Upper lobe of left lung (tissue), 4 donors: ENCODE measurements around the gene PIGQ.

Experiments
- CTCF ChIP-seq, 6 experiments: fragments of 450-650 bp in 4 of 6; fragments of 200-600 bp in 2 of 6; sonication (generic) in 2 of 6; IDR thresholded peaks; one replicate each; pipeline ENCODE4 v1.5.1; 2016 to 2019; ENCODE audit warnings: antibody characterized with exemption in 6 of 6
- EP300 ChIP-seq, 4 donors: sonication (generic); formaldehyde crosslinking; IDR thresholded peaks; one replicate each; pipeline ENCODE4 v1.5.1; 2017; ENCODE audit warnings: antibody characterized with exemption in 4 of 4, control low read depth in 2 of 4
- POLR2A ChIP-seq, 4 donors: fragments of 450-650 bp; IDR thresholded peaks; one replicate each; pipeline ENCODE4 v1.5.1; 2016 to 2017; ENCODE audit warnings: antibody characterized with exemption in 4 of 4, mild to moderate bottlenecking in 2 of 4
- POLR2AphosphoS5 ChIP-seq, 2 donors: sonication (generic); formaldehyde crosslinking; IDR thresholded peaks; one replicate each; pipeline ENCODE4 v1.5.1; 2017; ENCODE audit warnings: antibody characterized with exemption in 2 of 2

- TF ChIP-seq CTCF (IDR thresholded peaks at IDR 0.05) (no peak), POLR2A (IDR thresholded peaks at IDR 0.05) (no peak), POLR2AphosphoS5 (IDR thresholded peaks at IDR 0.05) (no peak), EP300 (IDR thresholded peaks at IDR 0.05) (no peak)
Observed at GRCh38 chr16:574021-574760, 4.4 kb downstream of the PIGQ start.
